Measurements from ENCODE around the gene NCOA1. TPM values are rescaled to one million over a fixed set of nuclear protein-coding genes. Genes with fewer than 3 reads are reported as not detected.

NCOA1 gene
- total RNA-seq, 4 donors from 2014 or later = 33.9 to 91.2 (median 60.1) TPM

GRCh38 chr2:24667542-24667941 lies 176.5 kb downstream of the NCOA1 start:
- intact Hi-C loops (cut with DNase I; ENCODE audit: low total_unique reads) = loop anchor here (5.0 kb wide), 1 partner anchor 40 kb away; no protein-coding TSS in a partner anchor
- Histone ChIP-seq H3K4me3 (no peak overlapping the region), H3K27me3 (no peaks in the 10 kb centered on the region), H3K4me1 (peaks cover 13 to 52% of the 10 kb centered on the region in 2 donors), H3K9me3 (no peaks in the 10 kb centered on the region), H3K27ac (peak overlapping the region in 1 of 4 donors; percentile 8), H3K36me3 (peaks cover 0 to 7% of the 10 kb centered on the region in 2 donors)
- ATAC-seq (no peak), DNase-seq (no peak)
- in situ Hi-C loops (cut with MboI; ENCODE audit: low sequenced_read_pairs in 4 of 4) = no loop called here
- no peak for TF ChIP-seq CTCF (IDR thresholded peaks at IDR 0.05 in 4 of 5, conservative IDR thresholded peaks at IDR 0.05 in 1 of 5)
- no peak for TF ChIP-seq POLR2A (IDR thresholded peaks at IDR 0.05)

GRCh38 chr2:24671230-24671629 lies 180.2 kb downstream of the NCOA1 start:
- H3K9me3 ChIP-seq = no peaks in the 10 kb centered on the region
- peaks cover 0 to 7% of the 10 kb centered on the region in 2 donors for H3K36me3 ChIP-seq
- peak overlapping the region in 2 of 4 donors; percentile 21 to 56 for H3K27ac ChIP-seq
- in situ Hi-C loops (cut with MboI; ENCODE audit: low sequenced_read_pairs in 4 of 4) = no loop called here
- ATAC-seq (no peak), DNase-seq (no peak)
- intact Hi-C loops (cut with DNase I; ENCODE audit: low total_unique reads) = no loop called here
- H3K4me3 ChIP-seq = no peak overlapping the region
- H3K4me1 ChIP-seq = peaks cover 13 to 35% of the 10 kb centered on the region in 2 donors
- TF ChIP-seq CTCF (IDR thresholded peaks at IDR 0.05 in 4 of 5, conservative IDR thresholded peaks at IDR 0.05 in 1 of 5) (no peak), POLR2A (IDR thresholded peaks at IDR 0.05) (no peak)
- H3K27me3 ChIP-seq = no peaks in the 10 kb centered on the region

GRCh38 chr2:24672589-24672988 lies 181.5 kb downstream of the NCOA1 start:
- intact Hi-C loops (cut with DNase I; ENCODE audit: low total_unique reads) = no loop called here
- in situ Hi-C loops (cut with MboI; ENCODE audit: low sequenced_read_pairs in 4 of 4) = no loop called here
- no peak for ATAC-seq
- Histone ChIP-seq H3K27ac (peak overlapping the region in 2 of 4 donors; percentile 5 to 29), H3K4me1 (peaks cover 6 to 25% of the 10 kb centered on the region in 2 donors), H3K36me3 (peaks cover 0 to 7% of the 10 kb centered on the region in 2 donors), H3K4me3 (no peak overlapping the region), H3K9me3 (no peaks in the 10 kb centered on the region), H3K27me3 (no peaks in the 10 kb centered on the region)
- no peak for DNase-seq
- TF ChIP-seq POLR2A (IDR thresholded peaks at IDR 0.05) = no peak
- no peak for TF ChIP-seq CTCF (IDR thresholded peaks at IDR 0.05 in 4 of 5, conservative IDR thresholded peaks at IDR 0.05 in 1 of 5)

- intact Hi-C loops (cut with DNase I; ENCODE audit: low total_unique reads) = no loop called here
Observed at GRCh38 chr2:24675338-24675737, 184.3 kb downstream of the NCOA1 start.

More at GRCh38 chr2:24675338-24675737, 184.3 kb downstream of the NCOA1 start:
- H3K4me3 ChIP-seq = no peak overlapping the region
- no peaks in the 10 kb centered on the region for H3K9me3 ChIP-seq
- in situ Hi-C loops (cut with MboI; ENCODE audit: low sequenced_read_pairs in 4 of 4) = no loop called here
- DNase-seq (no peak), ATAC-seq (no peak)
- no peak for TF ChIP-seq CTCF (IDR thresholded peaks at IDR 0.05 in 4 of 5, conservative IDR thresholded peaks at IDR 0.05 in 1 of 5)
- TF ChIP-seq POLR2A (IDR thresholded peaks at IDR 0.05) = no peak
- H3K36me3 ChIP-seq = peaks cover 0 to 2% of the 10 kb centered on the region in 2 donors
- peak overlapping the region in 1 of 4 donors; percentile 3 for H3K27ac ChIP-seq
- no peaks in the 10 kb centered on the region for H3K27me3 ChIP-seq
- peaks cover 6 to 19% of the 10 kb centered on the region in 2 donors for H3K4me1 ChIP-seq
